HCT116 (cell line): ENCODE measurements around the gene HBM.
"Not testable (repeated sequence)": the region's sequence is repeated elsewhere in the genome, so short reads cannot be mapped to it uniquely, and the experiment has no call there.

ENCODE experiments used
- CEBPB ChIP-seq: IDR thresholded peaks from 2 replicates; pipeline ENCODE4 v1.6.1; 2012; ENCODE audit warnings: low read depth
- CTCF ChIP-seq, 3 experiments: fragments of 200-600 bp in 1 of 3; sonication (generic) in 1 of 3; IDR thresholded peaks in 2 of 3; conservative IDR thresholded peaks in 1 of 3; 2 replicates each; pipeline ENCODE4 v1.5.1; 2012 to 2017; ENCODE audit warnings: low read depth in 2 of 3, low read length in 2 of 3, antibody characterized with exemption in 1 of 3, borderline replicate concordance in 1 of 3, control low read depth in 1 of 3, mild to moderate bottlenecking in 1 of 3, mixed read lengths in 1 of 3, mixed run types in 1 of 3, moderate library complexity in 1 of 3; ENCODE audit not compliant: insufficient read depth in 1 of 3
- EGR1 ChIP-seq: IDR thresholded peaks from 2 replicates; pipeline ENCODE4 v1.6.1; 2012; ENCODE audit warnings: low read depth
- EZH2 ChIP-seq: fragments of 200-600 bp; sonication (generic); IDR thresholded peaks from 2 replicates; pipeline ENCODE4 v1.6.1; 2017; ENCODE audit warnings: antibody characterized with exemption, mixed run types
- JUND ChIP-seq: IDR thresholded peaks from 2 replicates; pipeline ENCODE4 v1.6.1; 2012
- MAX ChIP-seq: IDR thresholded peaks from 2 replicates; pipeline ENCODE4 v1.6.1; 2012
- POLR2AphosphoS5 ChIP-seq: IDR thresholded peaks from 2 replicates; pipeline ENCODE4 v1.6.1; 2011; ENCODE audit warnings: mild to moderate bottlenecking, low read depth, low read length, moderate library complexity
- RAD21 ChIP-seq: IDR thresholded peaks from 2 replicates; pipeline ENCODE4 v1.6.1; 2012; ENCODE audit warnings: low read depth, mild to moderate bottlenecking
- YY1 ChIP-seq: IDR thresholded peaks from 2 replicates; pipeline ENCODE4 v1.6.1; 2011; ENCODE audit warnings: low read length, low read depth, moderate library complexity, mild to moderate bottlenecking; ENCODE audit not compliant: insufficient replicate concordance; ENCODE audit errors: extremely low read depth
- ZNF274 ChIP-seq: fragments of 200-500 bp; sonication (Bioruptor generic); IDR thresholded peaks from 2 replicates; pipeline ENCODE4 v1.6.1; 2014; ENCODE audit warnings: mild to moderate bottlenecking, low read depth, low read length, inconsistent platforms

- not testable (repeated sequence) for TF ChIP-seq CTCF (IDR thresholded peaks at IDR 0.05 in 2 of 3, conservative IDR thresholded peaks at IDR 0.05 in 1 of 3; ENCODE audit: borderline replicate concordance in 1 of 3, insufficient read depth in 1 of 3, low read depth in 2 of 3, low read length in 2 of 3); JUND; EZH2; POLR2AphosphoS5; YY1; ZNF274; RAD21; EGR1; MAX; CEBPB
Observed at GRCh38 chr16:172374-172941, 6.7 kb downstream of the HBM start, which contains the start of gene HBA2.
